H1 (cell line): ENCODE measurements around the gene CYTH1. TPM values are rescaled to one million over a fixed set of nuclear protein-coding genes. Genes with fewer than 3 reads are reported as not detected.

ENCODE experiments used
- CTCF ChIA-PET: fragments of 300-600 bp; sonication (Branson Sonifier 250); formaldehyde crosslinking; loops from one replicate; lab custom pipeline; 2021; ENCODE audit not compliant: partially characterized antibody; lab: Charles Lee
- POLR2A ChIA-PET: fragments of 300-600 bp; sonication (Branson Sonifier 250); formaldehyde crosslinking; loops from one replicate; lab custom pipeline; 2021; ENCODE audit warnings: inconsistent platforms; ENCODE audit not compliant: partially characterized antibody; lab: Charles Lee
- DNase-seq, 2 experiments: peaks; one replicate each; pipeline versions ENCODE4 v3.0.0 to v3.0.0-alpha.2; 2010 to 2022; ENCODE audit warnings: low spot score in 2 of 2, low read depth in 1 of 2, mixed read lengths in 1 of 2
- FAIRE-seq: peaks from 2 replicates; lab custom pipeline; 2011; peaks lifted over from hg19 to GRCh38; lab: Jason Lieb, UNC
- H2AFZ ChIP-seq: 2 replicates; pipeline ENCODE4 v1.8.1; 2012; ENCODE audit warnings: low read length, inconsistent platforms
- H2AK5ac ChIP-seq: 2 replicates; pipeline ENCODE4 v1.6.1; 2013; ENCODE audit warnings: low read depth, low read length
- H2BK120ac ChIP-seq: replicated peaks from 2 replicates; pipeline ENCODE3; 2013; ENCODE audit warnings: low read depth, low read length, inconsistent platforms
- H2BK12ac ChIP-seq: 2 replicates; pipeline ENCODE4 v1.6.1; 2013; ENCODE audit warnings: low read depth, low read length
- H2BK15ac ChIP-seq: 2 replicates; pipeline ENCODE4 v1.6.1; 2013; ENCODE audit warnings: low read length
- H2BK20ac ChIP-seq: 2 replicates; pipeline ENCODE4 v1.6.1; 2013; ENCODE audit warnings: low read length
- H2BK5ac ChIP-seq: 2 replicates; pipeline ENCODE4 v1.6.1; 2013; ENCODE audit warnings: low read depth, low read length
- H3K14ac ChIP-seq: 2 replicates; pipeline ENCODE4 v1.6.1; 2013; ENCODE audit warnings: inconsistent platforms; ENCODE audit not compliant: insufficient read length
- H3K18ac ChIP-seq: 2 replicates; pipeline ENCODE4 v1.6.1; 2013; ENCODE audit warnings: low read length; ENCODE audit errors: extremely low read depth
- H3K23ac ChIP-seq: 2 replicates; pipeline ENCODE4 v1.6.1; 2013; ENCODE audit warnings: inconsistent platforms; ENCODE audit not compliant: insufficient read length
- H3K23me2 ChIP-seq: 2 replicates; pipeline ENCODE4 v1.6.1; 2013; ENCODE audit warnings: low read depth, low read length
- H3K27ac ChIP-seq: 2 replicates; pipeline ENCODE4 v1.6.1; 2011; ENCODE audit warnings: low read depth, low read length, inconsistent platforms
- H3K27me3 ChIP-seq, 4 experiments: replicated peaks in 1 of 4; 1 replicate in 1 of 4; 2 replicates in 3 of 4; pipeline versions ENCODE4 v1.6.1 to v1.8.1; 2011 to 2013; ENCODE audit warnings: low read length in 3 of 4, mild to moderate bottlenecking in 3 of 4, inconsistent platforms in 2 of 4, mixed read lengths in 2 of 4, moderate library complexity in 1 of 4; ENCODE audit not compliant: control insufficient read depth in 3 of 4, insufficient read depth in 3 of 4; ENCODE audit errors: extremely low read depth in 1 of 4
- H3K36me3 ChIP-seq, 4 experiments: 2 replicates each; pipeline versions ENCODE4 v1.6.1 to v1.8.1; 2011 to 2013; ENCODE audit warnings: mild to moderate bottlenecking in 4 of 4, low read length in 3 of 4, moderate library complexity in 2 of 4, control low read depth in 1 of 4, inconsistent platforms in 1 of 4; ENCODE audit not compliant: insufficient read depth in 4 of 4, control insufficient read depth in 2 of 4
- H3K4ac ChIP-seq: replicated peaks from 2 replicates; pipeline ENCODE3; 2013; ENCODE audit warnings: low read length, low read depth, mixed read lengths, inconsistent platforms; ENCODE audit not compliant: insufficient read length
- H3K4me1 ChIP-seq, 4 experiments: replicated peaks in 1 of 4; 1 replicate in 1 of 4; 2 replicates in 3 of 4; pipeline versions ENCODE4 v1.6.1 to v1.8.1; 2011 to 2013; ENCODE audit warnings: low read length in 3 of 4, inconsistent platforms in 2 of 4, mixed read lengths in 1 of 4; ENCODE audit not compliant: insufficient read depth in 4 of 4, control insufficient read depth in 3 of 4
- H3K4me2 ChIP-seq, 2 experiments: 2 replicates each; pipeline versions ENCODE4 v1.6.1 to v1.8.1; 2011 to 2013; ENCODE audit warnings: low read depth in 2 of 2, low read length in 2 of 2, control low read depth in 1 of 2, inconsistent platforms in 1 of 2, mild to moderate bottlenecking in 1 of 2; ENCODE audit not compliant: insufficient read depth in 1 of 2
- H3K4me3 ChIP-seq, 4 experiments: fragments of 200-600, 300-600 bp in 1 of 4; sonication (generic), shearing (Covaris generic), sonication (Bioruptor Twin) in 1 of 4; 2 replicates each; pipeline versions ENCODE4 v1.5.1 to v1.8.1; 2011 to 2016; ENCODE audit warnings: low read length in 4 of 4, low read depth in 3 of 4, control low read depth in 2 of 4, inconsistent platforms in 2 of 4, mild to moderate bottlenecking in 2 of 4, mixed read lengths in 1 of 4, moderate library complexity in 1 of 4; ENCODE audit not compliant: insufficient read depth in 2 of 4; ENCODE audit errors: extremely low read depth in 1 of 4
- H3K56ac ChIP-seq: replicated peaks from 2 replicates; pipeline ENCODE3; 2013; ENCODE audit warnings: low read depth, mild to moderate bottlenecking, mixed read lengths, low read length, inconsistent platforms; ENCODE audit not compliant: insufficient read length
- H3K79me1 ChIP-seq: 2 replicates; pipeline ENCODE4 v1.6.1; 2013; ENCODE audit warnings: low read depth, low read length, control low read depth
- H3K79me2 ChIP-seq, 2 experiments: 2 replicates each; pipeline versions ENCODE4 v1.6.1 to v1.8.1; 2012 to 2013; ENCODE audit warnings: low read length in 2 of 2, mild to moderate bottlenecking in 2 of 2, inconsistent platforms in 1 of 2; ENCODE audit not compliant: insufficient read depth in 2 of 2, control insufficient read depth in 1 of 2
- H3K9ac ChIP-seq, 4 experiments: replicated peaks in 1 of 4; 1 replicate in 1 of 4; 2 replicates in 3 of 4; pipeline versions ENCODE4 v1.6.1 to v1.8.1; 2011 to 2013; ENCODE audit warnings: low read depth in 3 of 4, low read length in 3 of 4, control low read depth in 2 of 4, mild to moderate bottlenecking in 2 of 4, moderate library complexity in 2 of 4, inconsistent platforms in 1 of 4; ENCODE audit errors: extremely low read depth in 1 of 4
- H3K9me3 ChIP-seq, 2 experiments: 2 replicates each; pipeline versions ENCODE4 v1.6.1 to v1.8.1; 2012 to 2013; ENCODE audit warnings: mild to moderate bottlenecking in 2 of 2, moderate library complexity in 2 of 2, control low read depth in 1 of 2, inconsistent platforms in 1 of 2, low read depth in 1 of 2, low read length in 1 of 2, mixed read lengths in 1 of 2; ENCODE audit not compliant: insufficient read depth in 2 of 2
- H4K20me1 ChIP-seq, 2 experiments: replicated peaks in 1 of 2; 2 replicates each; pipeline versions ENCODE3 to v1.8.1; 2011 to 2013; ENCODE audit warnings: inconsistent platforms in 2 of 2, low read length in 2 of 2, mild to moderate bottlenecking in 1 of 2; ENCODE audit not compliant: insufficient read depth in 2 of 2, control insufficient read depth in 1 of 2
- H4K5ac ChIP-seq: 2 replicates; pipeline ENCODE4 v1.6.1; 2013; ENCODE audit warnings: low read length, low read depth, mixed read lengths, inconsistent platforms; ENCODE audit not compliant: insufficient read length
- H4K8ac ChIP-seq: 2 replicates; pipeline ENCODE4 v1.8.0; 2013; ENCODE audit warnings: mild to moderate bottlenecking, moderate library complexity, low read length, inconsistent platforms; ENCODE audit not compliant: insufficient read depth; ENCODE audit errors: extremely low read depth
- H4K91ac ChIP-seq: replicated peaks from 2 replicates; pipeline ENCODE3; 2013; ENCODE audit warnings: low read length, mixed read lengths, inconsistent platforms; ENCODE audit not compliant: insufficient read length
- EZH2 ChIP-seq: fragments of 200-600 bp; sonication (generic); IDR thresholded peaks from 2 replicates; pipeline ENCODE4 v1.7.1; 2012; ENCODE audit warnings: low read depth, mild to moderate bottlenecking, moderate library complexity, low read length, inconsistent platforms; ENCODE audit not compliant: severe bottlenecking
- GTF2F1 ChIP-seq: IDR thresholded peaks from 2 replicates; pipeline ENCODE4 v1.6.1; 2012; ENCODE audit warnings: low read depth, low read length, improper control_type of control experiment, borderline replicate concordance
- KDM4A ChIP-seq: IDR thresholded peaks from one replicate; pipeline ENCODE4 v1.7.1; 2012; ENCODE audit warnings: low read depth, mild to moderate bottlenecking, moderate library complexity, low read length, inconsistent platforms; ENCODE audit not compliant: severe bottlenecking
- NANOG ChIP-seq: IDR thresholded peaks from 2 replicates; pipeline ENCODE4 v1.6.1; 2011; ENCODE audit warnings: low read length, low read depth, mild to moderate bottlenecking, inconsistent platforms; ENCODE audit not compliant: insufficient read depth, poor library complexity, severe bottlenecking
- NRF1 ChIP-seq: IDR thresholded peaks from 2 replicates; pipeline ENCODE4 v1.6.1; 2011; ENCODE audit warnings: mild to moderate bottlenecking, low read depth, low read length, improper control_type of control experiment
- POLR2A ChIP-seq, 2 experiments: IDR thresholded peaks; 1 replicate in 1 of 2; 2 replicates in 1 of 2; pipeline ENCODE4 v1.6.1; 2011; ENCODE audit warnings: low read depth in 2 of 2, low read length in 2 of 2, mild to moderate bottlenecking in 2 of 2; ENCODE audit errors: control extremely low read depth in 1 of 2
- RNF2 ChIP-seq: fragments of 200-900, 300-1000 bp; sonication (generic); IDR thresholded peaks from 2 replicates; pipeline ENCODE4 v1.7.1; 2016; ENCODE audit warnings: borderline replicate concordance, low read depth, mild to moderate bottlenecking, antibody characterized with exemption, low read length; ENCODE audit not compliant: poor library complexity, severe bottlenecking; ENCODE audit errors: missing control alignments
- RXRA ChIP-seq: IDR thresholded peaks from 2 replicates; pipeline ENCODE4 v1.6.1; 2011; ENCODE audit warnings: low read depth, mild to moderate bottlenecking, low read length, moderate library complexity; ENCODE audit not compliant: insufficient read depth
- SIN3A ChIP-seq, 2 experiments: IDR thresholded peaks in 1 of 2; conservative IDR thresholded peaks in 1 of 2; 2 replicates each; pipeline ENCODE4 v1.6.1; 2011 to 2012; ENCODE audit warnings: low read length in 2 of 2, improper control_type of control experiment in 1 of 2, low read depth in 1 of 2, mild to moderate bottlenecking in 1 of 2
- SIRT6 ChIP-seq: IDR thresholded peaks from one replicate; pipeline ENCODE4 v1.7.1; 2012; ENCODE audit warnings: low read length, inconsistent platforms
- SP4 ChIP-seq: IDR thresholded peaks from 2 replicates; pipeline ENCODE4 v1.6.1; 2012; ENCODE audit warnings: low read length, inconsistent platforms
- TAF7 ChIP-seq: optimal IDR thresholded peaks from 2 replicates; pipeline ENCODE3; 2011; ENCODE audit warnings: low read depth, mild to moderate bottlenecking, inconsistent platforms, low read length, moderate library complexity, borderline replicate concordance
- TBP ChIP-seq: IDR thresholded peaks from 2 replicates; pipeline ENCODE4 v1.6.1; 2011; ENCODE audit warnings: low read depth, low read length, improper control_type of control experiment
- WGBS, 2 experiments: shearing (Covaris generic) in 1 of 2; methylation state at CpG; one replicate each; pipeline versions ENCODE4 v1.1.6 to v1.1.7; 2013 to 2015; ENCODE audit warnings: low lambda C conversion rate in 2 of 2, mixed read lengths in 2 of 2, inconsistent platforms in 1 of 2, low coverage in 1 of 2, missing lambda C conversion rate in 1 of 2; ENCODE audit not compliant: insufficient replicate concordance in 2 of 2, insufficient coverage in 1 of 2, insufficient read length in 1 of 2; ENCODE audit errors: extremely low coverage in 1 of 2, missing lambda C conversion rate in 1 of 2; 5-methylcytosine and 5-hydroxymethylcytosine counted together
- polyA plus RNA-seq, 7 experiments: library from polyadenylated mRNA; depleted of rRNA in 3 of 7; stranded (reverse) in 5 of 7; unstranded in 2 of 7; fragments of >200 nt in 5 of 7; fragments of 200-250 nt in 2 of 7; gene quantifications; 1 replicate in 5 of 7; 2 replicates in 1 of 7; 4 replicates in 1 of 7; pipeline versions ENCODE4 v1.2.1 to v1.2.3, GENCODE V29; 2011 to 2013; ENCODE audit warnings: missing spikeins in 2 of 7, mixed read lengths in 2 of 7
- total RNA-seq: library from RNA; stranded (reverse); fragmentation: NEBNext Ultra II Directional; extraction: Animal tissue kit (Norgen Biotek cat#: 25700); gene quantifications from 2 replicates; pipeline ENCODE4 v1.2.1, GENCODE V29; 2021

Gene CYTH1
- total and polyA plus RNA-seq, 2 of the 8 experiments (the other 6 are each of a cell fraction or from before 2014, with no cell fraction given), result 12.8 to 14.8 TPM

GRCh38 chr17:78797213-78797612, 15.1 kb upstream of the CYTH1 start:
- no peak overlapping the region for H3K27ac ChIP-seq
- ChIA-PET CTCF (no interaction called here), POLR2A (interaction anchor here (0.9 to 1.1 kb wide), 2 partner anchors 8 to 10 kb away, joined by 3 read pairs; no protein-coding TSS in a partner anchor)
- H3K27me3 ChIP-seq, result no peaks in the 10 kb centered on the region
- no peaks in the 10 kb centered on the region for H3K9me3 ChIP-seq
- peaks cover 3% of the 10 kb centered on the region; the same call in 1 of the 2 replicates for H3K79me1 ChIP-seq
- H3K79me2 ChIP-seq, result no peaks in the 10 kb centered on the region
- no peak overlapping the region for H3K9ac ChIP-seq
- no peak overlapping the region for H2AK5ac ChIP-seq
- no peak overlapping the region for H2BK120ac ChIP-seq
- no peak overlapping the region for H3K14ac ChIP-seq
- H2BK20ac ChIP-seq, result no peak overlapping the region
- WGBS, 2 experiments, result 85% methylated on average over 11 of the region's 11 CpGs; no CpG with 5 or more reads in 1 of the 2 experiments
- H3K23me2 ChIP-seq, result peaks cover 2% of the 10 kb centered on the region; the same call in 1 of the 2 replicates
- peaks cover 20 to 47% (median 36%) of the 10 kb centered on the region in 4 experiments for H3K36me3 ChIP-seq
- FAIRE-seq, result no peak
- no peak overlapping the region for H2AFZ ChIP-seq
- H4K20me1 ChIP-seq, result peaks cover 13 to 15% of the 10 kb centered on the region in 2 experiments
- no peak overlapping the region for H4K5ac ChIP-seq
- no peak overlapping the region for H2BK12ac ChIP-seq
- no peak overlapping the region for H3K4ac ChIP-seq
- no peak overlapping the region for H2BK15ac ChIP-seq
- no peak overlapping the region for H3K4me3 ChIP-seq
- no peak overlapping the region for H2BK5ac ChIP-seq
- no peak overlapping the region for H4K91ac ChIP-seq
- no peak overlapping the region for H4K8ac ChIP-seq
- H3K18ac ChIP-seq, result no peak overlapping the region
- H3K23ac ChIP-seq, result no peak overlapping the region
- no peaks in the 10 kb centered on the region for H3K4me1 ChIP-seq
- no peak overlapping the region for H3K4me2 ChIP-seq
- H3K56ac ChIP-seq, result no peak overlapping the region
- no peak for DNase-seq
- TF ChIP-seq SP4 (no peak), TAF7 (no peak), NRF1 (no peak), POLR2A (IDR thresholded peaks at IDR 0.05; ENCODE audit: control extremely low read depth in 1 of 2, low read depth in 2 of 2, low read length in 2 of 2) (no peak), RNF2 (no peak), RXRA (no peak), SIN3A (conservative IDR thresholded peaks at IDR 0.05 in 1 of 2, IDR thresholded peaks at IDR 0.05 in 1 of 2; ENCODE audit: low read depth in 1 of 2, low read length in 2 of 2) (no peak), EZH2 (no peak), NANOG (no peak), KDM4A (no peak), SIRT6 (no peak), TBP (no peak), GTF2F1 (no peak)
